Measurements from ENCODE around the gene PCDHGA1. TPM values are rescaled to one million over a fixed set of nuclear protein-coding genes. Genes with fewer than 3 reads are reported as not detected.

The PCDHGA1 gene
- total RNA-seq, 4 donors from 2014 or later, result 0.90 to 2.5 (median 1.8) TPM

GRCh38 chr5:141513627-141514329, 183.5 kb downstream of the PCDHGA1 start:
- H3K4me3 ChIP-seq, result peak overlapping the region; percentile 39 to 58 (median 48)
- peak in 1 of 2 donors; percentile 7 for TF ChIP-seq EP300 (IDR thresholded peaks at IDR 0.05)
- TF ChIP-seq POLR2A (IDR thresholded peaks at IDR 0.05), result no peak
- WGBS, 2 donors, result 8% methylated on average over 28 of the region's 29 CpGs
- H3K4me1 ChIP-seq, result peaks cover 0 to 67% (median 38%) of the 10 kb centered on the region in 4 donors
- H3K27me3 ChIP-seq, result no peaks in the 10 kb centered on the region
- H3K27ac ChIP-seq, result peak overlapping the region; percentile 25 to 81 (median 67)
- DNase-seq (ENCODE audit: low spot score in 2 of 2), result peak; percentile 57 to 73
- H3K9me3 ChIP-seq, result no peaks in the 10 kb centered on the region
- H3K36me3 ChIP-seq, result peaks cover 0 to 40% (median 0%) of the 10 kb centered on the region in 3 donors

DNA sequence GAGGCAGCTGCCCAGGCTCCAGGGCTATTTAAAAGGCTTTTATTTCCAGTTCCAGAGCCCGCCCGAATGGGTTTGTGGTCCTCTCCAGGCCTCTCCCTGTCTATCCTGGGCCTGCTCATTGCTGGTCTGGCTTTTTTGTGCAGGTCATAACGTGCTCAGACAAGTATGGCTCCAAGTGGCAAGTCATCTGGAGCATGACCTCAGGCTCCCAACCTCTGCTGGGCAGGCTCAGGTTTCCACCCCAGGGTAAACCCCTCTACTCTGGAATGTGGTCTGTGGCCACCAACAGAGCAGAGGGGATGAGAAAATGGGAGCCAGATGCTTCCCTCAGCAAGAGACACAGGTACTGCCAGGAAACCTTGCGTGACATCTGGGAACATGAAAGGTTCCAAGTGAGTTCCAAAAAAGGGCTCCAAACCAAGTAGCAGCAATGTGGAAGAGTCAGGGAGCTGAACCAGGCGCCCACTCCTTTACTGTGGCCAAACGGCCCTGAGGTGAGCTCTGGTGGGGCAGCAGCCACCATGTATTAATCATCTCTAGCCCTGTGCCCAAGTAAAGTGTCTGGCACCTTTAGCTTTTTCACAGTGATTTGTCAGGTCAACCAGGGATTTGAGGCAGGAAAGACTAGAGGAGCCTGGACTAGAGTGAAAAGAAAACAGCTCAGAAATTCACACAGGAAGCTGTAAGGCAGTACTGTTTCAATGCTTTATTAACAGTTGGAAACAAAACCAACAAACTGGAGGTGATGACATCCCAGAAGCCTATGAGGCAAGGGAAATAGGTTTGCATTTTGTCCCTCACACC, 184.2 kb downstream of the PCDHGA1 start:
- Histone ChIP-seq H3K4me1 (peaks cover 0 to 62% (median 33%) of the 10 kb centered on the region in 4 donors), H3K36me3 (peaks cover 0 to 45% (median 0%) of the 10 kb centered on the region in 3 donors), H3K9me3 (no peaks in the 10 kb centered on the region), H3K4me3 (peak overlapping the region in 1 of 4 donors; percentile 58), H3K27ac (peak overlapping the region; percentile 25 to 81 (median 67)), H3K27me3 (no peaks in the 10 kb centered on the region)
- no peak for TF ChIP-seq CTCF (IDR thresholded peaks at IDR 0.05)
- no peak for TF ChIP-seq EP300 (IDR thresholded peaks at IDR 0.05)
- TF ChIP-seq POLR2A (IDR thresholded peaks at IDR 0.05), result no peak
- 59 to 70% methylated on average over 6 of the region's 6 CpGs for WGBS, 2 donors
- DNase-seq (ENCODE audit: low spot score in 2 of 2), result peak in 1 of 2 donors; percentile 18

DNA sequence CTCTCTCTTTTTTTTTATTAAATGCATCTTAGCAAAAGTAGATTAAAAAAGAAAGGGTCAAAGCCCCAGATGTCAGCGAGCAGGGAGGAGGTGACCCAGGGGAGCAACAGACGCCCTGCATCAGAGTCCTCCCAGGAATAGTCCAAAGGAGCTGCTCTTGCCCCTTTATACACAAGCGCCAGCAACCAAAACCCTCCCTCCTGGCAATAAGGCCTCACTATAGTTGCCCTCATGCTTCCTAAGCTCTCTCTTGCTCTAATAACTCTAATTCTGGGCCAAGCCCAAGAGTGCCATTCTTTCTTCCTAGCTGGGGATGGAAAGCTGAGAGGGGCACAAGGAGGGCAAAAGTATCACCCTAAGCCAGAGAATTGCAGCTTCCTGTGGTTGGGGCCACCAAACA, 184.8 kb downstream of the PCDHGA1 start:
- no peak for TF ChIP-seq EP300 (IDR thresholded peaks at IDR 0.05)
- no peaks in the 10 kb centered on the region for H3K9me3 ChIP-seq
- H3K4me1 ChIP-seq, result peaks cover 0 to 60% (median 30%) of the 10 kb centered on the region in 4 donors
- peaks cover 0 to 45% (median 0%) of the 10 kb centered on the region in 3 donors for H3K36me3 ChIP-seq
- H3K4me3 ChIP-seq, result no peak overlapping the region
- H3K27ac ChIP-seq, result peak overlapping the region in 2 of 4 donors; percentile 79 to 81
- DNase-seq (ENCODE audit: low spot score in 2 of 2), result no peak
- H3K27me3 ChIP-seq, result no peaks in the 10 kb centered on the region
- WGBS, 2 donors, result 89 to 90% methylated on average over 3 of the region's 3 CpGs

GRCh38 chr5:141515946-141516671, 185.8 kb downstream of the PCDHGA1 start:
- H3K27me3 ChIP-seq, result no peaks in the 10 kb centered on the region
- 75 to 77% methylated on average over 4 of the region's 4 CpGs for WGBS, 2 donors
- H3K36me3 ChIP-seq, result peaks cover 0 to 39% (median 0%) of the 10 kb centered on the region in 3 donors
- peaks cover 0 to 67% (median 37%) of the 10 kb centered on the region in 4 donors for H3K4me1 ChIP-seq
- no peak for DNase-seq (ENCODE audit: low spot score in 2 of 2)
- peak overlapping the region in 3 of 4 donors; percentile 7 to 81 (median 79) for H3K27ac ChIP-seq
- no peak for TF ChIP-seq EP300 (IDR thresholded peaks at IDR 0.05)
- no peak for TF ChIP-seq CTCF (IDR thresholded peaks at IDR 0.05)
- no peak for TF ChIP-seq POLR2A (IDR thresholded peaks at IDR 0.05)
- no peak overlapping the region for H3K4me3 ChIP-seq
- no peaks in the 10 kb centered on the region for H3K9me3 ChIP-seq

- Histone ChIP-seq H3K36me3 (peaks cover 0 to 33% (median 0%) of the 10 kb centered on the region in 3 donors), H3K4me3 (no peak overlapping the region), H3K27ac (peak overlapping the region in 2 of 4 donors; percentile 65 to 79), H3K27me3 (no peaks in the 10 kb centered on the region), H3K9me3 (no peaks in the 10 kb centered on the region), H3K4me1 (peaks cover 3 to 72% (median 41%) of the 10 kb centered on the region in 4 donors)
- TF ChIP-seq POLR2A (IDR thresholded peaks at IDR 0.05) (no peak), EP300 (IDR thresholded peaks at IDR 0.05) (peak in 1 of 2 donors; percentile 21)
- 68 to 90% methylated on average over 8 of the region's 8 CpGs for WGBS, 2 donors
- no peak for DNase-seq (ENCODE audit: low spot score in 2 of 2)
Measured at GRCh38 chr5:141516672-141517025, 186.3 kb downstream of the PCDHGA1 start.

- Histone ChIP-seq H3K4me1 (peaks cover 3 to 76% (median 48%) of the 10 kb centered on the region in 4 donors), H3K9me3 (no peaks in the 10 kb centered on the region), H3K4me3 (no peak overlapping the region), H3K27ac (peak overlapping the region in 1 of 4 donors; percentile 5), H3K36me3 (peaks cover 0 to 30% (median 0%) of the 10 kb centered on the region in 3 donors), H3K27me3 (no peaks in the 10 kb centered on the region)
- DNase-seq (ENCODE audit: low spot score in 2 of 2), result no peak
- 82 to 87% methylated on average over 8 of the region's 8 CpGs for WGBS, 2 donors
- no peak for TF ChIP-seq EP300 (IDR thresholded peaks at IDR 0.05)
- TF ChIP-seq POLR2A (IDR thresholded peaks at IDR 0.05), result no peak
- no peak for TF ChIP-seq CTCF (IDR thresholded peaks at IDR 0.05)
Measured at GRCh38 chr5:141517312-141517711, 187.0 kb downstream of the PCDHGA1 start.

Data from tibial nerve (tissue), 4 donors.